Measurements from ENCODE around the gene LHX8.

DNA sequence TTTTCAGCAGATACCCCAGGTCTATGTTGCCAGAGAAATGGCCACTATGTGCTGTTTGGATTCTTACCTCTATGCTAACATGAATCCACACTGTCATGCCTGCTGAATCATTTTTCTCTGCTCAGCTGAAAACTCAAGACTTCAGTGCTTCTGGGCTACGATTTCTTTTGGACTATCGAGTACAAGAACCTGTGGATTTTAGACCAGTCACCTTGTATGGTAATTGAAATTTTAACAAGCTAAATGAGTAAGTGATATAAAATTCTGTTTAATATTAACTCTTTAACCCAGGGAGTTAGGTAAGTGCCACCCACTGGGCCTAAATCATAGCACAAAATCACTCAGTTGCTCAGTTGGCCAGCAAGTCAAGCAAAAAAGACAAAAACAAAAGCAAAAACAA is 35.8 kb downstream of the LHX8 start:
- TF ChIP-seq, protein P1, sequence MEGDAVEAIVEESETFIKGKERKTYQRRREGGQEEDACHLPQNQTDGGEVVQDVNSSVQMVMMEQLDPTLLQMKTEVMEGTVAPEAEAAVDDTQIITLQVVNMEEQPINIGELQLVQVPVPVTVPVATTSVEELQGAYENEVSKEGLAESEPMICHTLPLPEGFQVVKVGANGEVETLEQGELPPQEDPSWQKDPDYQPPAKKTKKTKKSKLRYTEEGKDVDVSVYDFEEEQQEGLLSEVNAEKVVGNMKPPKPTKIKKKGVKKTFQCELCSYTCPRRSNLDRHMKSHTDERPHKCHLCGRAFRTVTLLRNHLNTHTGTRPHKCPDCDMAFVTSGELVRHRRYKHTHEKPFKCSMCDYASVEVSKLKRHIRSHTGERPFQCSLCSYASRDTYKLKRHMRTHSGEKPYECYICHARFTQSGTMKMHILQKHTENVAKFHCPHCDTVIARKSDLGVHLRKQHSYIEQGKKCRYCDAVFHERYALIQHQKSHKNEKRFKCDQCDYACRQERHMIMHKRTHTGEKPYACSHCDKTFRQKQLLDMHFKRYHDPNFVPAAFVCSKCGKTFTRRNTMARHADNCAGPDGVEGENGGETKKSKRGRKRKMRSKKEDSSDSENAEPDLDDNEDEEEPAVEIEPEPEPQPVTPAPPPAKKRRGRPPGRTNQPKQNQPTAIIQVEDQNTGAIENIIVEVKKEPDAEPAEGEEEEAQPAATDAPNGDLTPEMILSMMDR (IDR thresholded peaks at IDR 0.05 in 8 of 11, conservative IDR thresholded peaks at IDR 0.05 in 3 of 11): no peak
- TF ChIP-seq POLR2A (IDR thresholded peaks at IDR 0.05) (no peak), POLR2AphosphoS5 (IDR thresholded peaks at IDR 0.05) (no peak)

Data from spleen (tissue), 7 donors.